ENCODE measurements around the gene CRBN.

CRBN gene

GRCh38 chr3:3179407-3180094, at the start of gene CRBN:
TSS of gene CRBN (minus strand) at chr3:3179691. CDS start at chr3:3179687, 4 bp downstream.
- peak; percentile 87 to 90 for DNase-seq

GRCh38 chr3:3227640-3228039, 48.1 kb upstream of the CRBN start:
- DNase-seq = no peak

- no peak for DNase-seq
Measured at GRCh38 chr3:3221528-3221927, 42.0 kb upstream of the CRBN start.

- no peak for DNase-seq
Measured at GRCh38 chr3:3216401-3216800, 36.9 kb upstream of the CRBN start.

GRCh38 chr3:3212781-3213440, 33.4 kb upstream of the CRBN start:
- DNase-seq = no peak

- DNase-seq = no peak
Measured at GRCh38 chr3:3209714-3210113, 30.2 kb upstream of the CRBN start.

- DNase-seq = no peak
Measured at GRCh38 chr3:3209057-3209456, 29.6 kb upstream of the CRBN start.

GRCh38 chr3:3201611-3202010, 22.1 kb upstream of the CRBN start:
- no peak for DNase-seq

- DNase-seq = no peak
Measured at GRCh38 chr3:3200632-3201212, 21.2 kb upstream of the CRBN start.

GRCh38 chr3:3199306-3199705, 19.8 kb upstream of the CRBN start:
- DNase-seq = no peak

GRCh38 chr3:3196148-3196861, 16.8 kb upstream of the CRBN start:
- no peak for DNase-seq

- DNase-seq = no peak
Measured at GRCh38 chr3:3194861-3195260, 15.4 kb upstream of the CRBN start.

GRCh38 chr3:3192286-3192675, 12.8 kb upstream of the CRBN start:
- DNase-seq = no peak

GRCh38 chr3:3191675-3192285, 12.3 kb upstream of the CRBN start:
- DNase-seq = no peak

- no peak for DNase-seq
Measured at GRCh38 chr3:3189961-3190360, 10.5 kb upstream of the CRBN start.

GRCh38 chr3:3189102-3189727, 9.7 kb upstream of the CRBN start:
- no peak for DNase-seq

- DNase-seq = no peak
Measured at GRCh38 chr3:3184876-3185275, 5.4 kb upstream of the CRBN start.

GRCh38 chr3:3180456-3180855, 965 bp upstream of the CRBN start:
- DNase-seq = no peak

- no peak for DNase-seq
Measured at GRCh38 chr3:3178498-3179328, 778 bp downstream of the CRBN start.

- no peak for DNase-seq
Measured at GRCh38 chr3:3177861-3178497, 1.5 kb downstream of the CRBN start.

GRCh38 chr3:3172627-3173026, 6.9 kb downstream of the CRBN start:
- no peak for DNase-seq

All from stimulated activated CD4-positive, alpha-beta T cell treated with anti-CD3 and anti-CD28 coated beads, Interleukin-2, amount 100 ng/mL, for 24 hours (primary cell).